Keratinocyte (primary cell): Measurements from ENCODE around the gene IL1A. TPM values are rescaled to one million over a fixed set of nuclear protein-coding genes. Genes with fewer than 3 reads are reported as not detected.

Experiments used
- DNase-seq: peaks from one replicate; pipeline ENCODE4 v3.0.0-alpha.2; 2011; ENCODE audit warnings: low read depth, missing footprints, low spot score
- FAIRE-seq: peaks from 2 replicates; lab custom pipeline; 2011; peaks lifted over from hg19 to GRCh38; lab: Jason Lieb, UNC
- H2AFZ ChIP-seq: 2 replicates; pipeline ENCODE4 v1.6.0; 2012; ENCODE audit warnings: low read length, control low read depth, inconsistent platforms; ENCODE audit not compliant: control insufficient read depth
- H3K27ac ChIP-seq: 2 replicates; pipeline ENCODE4 v1.5.1; 2011; ENCODE audit warnings: low read length; ENCODE audit not compliant: control insufficient read depth, insufficient read depth
- H3K27me3 ChIP-seq: 3 replicates; pipeline ENCODE4 v1.6.0; 2011; ENCODE audit warnings: low read length; ENCODE audit not compliant: control insufficient read depth, insufficient read depth; ENCODE audit errors: extremely low read depth
- H3K36me3 ChIP-seq, 2 experiments: 2 replicates in 1 of 2; 3 replicates in 1 of 2; pipeline ENCODE4 v1.5.1; 2011; ENCODE audit warnings: low read length in 2 of 2, mild to moderate bottlenecking in 1 of 2; ENCODE audit not compliant: control insufficient read depth in 2 of 2, insufficient read depth in 2 of 2; ENCODE audit errors: extremely low read depth in 1 of 2
- H3K4me1 ChIP-seq: 3 replicates; pipeline ENCODE4 v1.5.1; 2011; ENCODE audit warnings: low read length; ENCODE audit not compliant: control insufficient read depth, insufficient read depth; ENCODE audit errors: extremely low read depth
- H3K4me2 ChIP-seq: 3 replicates; pipeline ENCODE4 v1.6.0; 2011; ENCODE audit warnings: low read depth, low read length; ENCODE audit not compliant: control insufficient read depth, insufficient read depth; ENCODE audit errors: extremely low read depth
- H3K4me3 ChIP-seq, 3 experiments: fragments of 200-600 bp in 1 of 3; sonication (generic) in 1 of 3; 2 replicates in 2 of 3; 3 replicates in 1 of 3; pipeline ENCODE4 v1.5.1; 2011 to 2016; ENCODE audit warnings: low read length in 3 of 3, mild to moderate bottlenecking in 3 of 3, control low read depth in 2 of 3, inconsistent platforms in 1 of 3, low read depth in 1 of 3, mixed read lengths in 1 of 3, mixed run types in 1 of 3, moderate library complexity in 1 of 3; ENCODE audit not compliant: control insufficient read depth in 2 of 3, insufficient read depth in 2 of 3; ENCODE audit errors: extremely low read depth in 1 of 3
- H3K79me2 ChIP-seq: 2 replicates; pipeline ENCODE4 v1.6.0; 2012; ENCODE audit warnings: low read length; ENCODE audit not compliant: control insufficient read depth, insufficient read depth
- H3K9ac ChIP-seq: 3 replicates; pipeline ENCODE4 v1.6.0; 2011; ENCODE audit warnings: low read length; ENCODE audit not compliant: control insufficient read depth, insufficient read depth; ENCODE audit errors: extremely low read depth
- H3K9me1 ChIP-seq: 3 replicates; pipeline ENCODE4 v1.6.0; 2011; ENCODE audit warnings: low read length; ENCODE audit not compliant: control insufficient read depth, insufficient read depth; ENCODE audit errors: extremely low read depth
- H3K9me3 ChIP-seq: 2 replicates; pipeline ENCODE4 v1.5.1; 2012; ENCODE audit warnings: low read depth, low read length; ENCODE audit not compliant: control insufficient read depth
- H4K20me1 ChIP-seq: 3 replicates; pipeline ENCODE4 v1.6.0; 2011; ENCODE audit warnings: low read length; ENCODE audit not compliant: control insufficient read depth, insufficient read depth; ENCODE audit errors: extremely low read depth
- EZH2 ChIP-seq: IDR thresholded peaks from one replicate; pipeline ENCODE4 v1.6.1; 2012; ENCODE audit warnings: inconsistent platforms, mild to moderate bottlenecking, low read length, moderate library complexity
- dilution Hi-C: fragments of 300-500 bp; cut with MboI; formaldehyde crosslinking; loops from one replicate; pipeline ENCODE4 v1.7.0; 2020; ENCODE audit warnings: low sequenced_read_pairs; ENCODE audit not compliant: extremely low pct_ligation_motif_present
- polyA plus RNA-seq, 5 experiments: library from polyadenylated mRNA; depleted of rRNA in 3 of 5; stranded (reverse) in 3 of 5; stranded (forward) in 1 of 5; unstranded in 1 of 5; fragments of >200 nt; gene quantifications; 1 replicate in 1 of 5; 2 replicates in 3 of 5; 3 replicates in 1 of 5; pipeline versions ENCODE4 v1.2.1 to v1.2.3, GENCODE V29; 2011 to 2012; ENCODE audit warnings: missing spikeins in 2 of 5, low read depth in 1 of 5, low replicate concordance in 1 of 5
- TF ChIP-seq, protein P1 (sequence below), 3 experiments: IDR thresholded peaks in 1 of 3; conservative IDR thresholded peaks in 1 of 3; optimal IDR thresholded peaks in 1 of 3; 2 replicates in 2 of 3; 3 replicates in 1 of 3; pipeline versions ENCODE3 to v1.5.1; 2011; ENCODE audit warnings: low read length in 3 of 3, mild to moderate bottlenecking in 3 of 3, moderate library complexity in 2 of 3, control low read depth in 1 of 3, inconsistent platforms in 1 of 3; ENCODE audit not compliant: insufficient read depth in 2 of 3; ENCODE audit errors: extremely low read depth in 1 of 3

IL1A gene
- polyA plus RNA-seq, 1 donor (not counting 4 experiments of a cell fraction or from before 2014, with no cell fraction given), result 269 TPM

DNA sequence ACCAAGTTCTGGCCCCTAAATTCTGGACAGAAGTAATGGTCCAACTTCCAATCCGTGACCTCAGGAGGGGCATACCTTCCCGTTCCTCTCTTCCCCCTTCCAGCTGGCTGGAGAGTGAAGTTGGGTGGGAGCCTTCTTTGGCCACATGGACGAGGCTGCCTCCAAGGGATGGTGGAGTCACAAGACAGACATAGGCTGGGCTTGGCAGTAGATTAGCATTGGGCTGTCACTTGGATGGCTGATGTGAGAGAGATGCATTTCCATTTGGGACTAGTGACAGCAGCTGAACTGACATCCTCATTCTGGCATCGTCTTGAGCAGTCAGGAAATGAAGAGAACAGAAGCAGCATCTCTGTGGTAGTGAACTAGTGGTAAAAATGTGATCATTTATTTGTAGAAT, 50.8 kb downstream of the IL1A start:
- no peak for FAIRE-seq
- Histone ChIP-seq H3K9me3 (no peaks in the 10 kb centered on the region), H3K9me1 (no peaks in the 10 kb centered on the region), H3K9ac (no peak overlapping the region), H3K27ac (no peak overlapping the region), H3K4me1 (no peaks in the 10 kb centered on the region), H3K79me2 (no peaks in the 10 kb centered on the region), H3K4me3 (no peak overlapping the region), H2AFZ (no peak overlapping the region), H4K20me1 (no peaks in the 10 kb centered on the region), H3K27me3 (no peaks in the 10 kb centered on the region), H3K4me2 (no peak overlapping the region), H3K36me3 (peaks cover 2 to 7% of the 10 kb centered on the region in 2 experiments)
- TF ChIP-seq EZH2, result no peak
- TF ChIP-seq, protein P1, sequence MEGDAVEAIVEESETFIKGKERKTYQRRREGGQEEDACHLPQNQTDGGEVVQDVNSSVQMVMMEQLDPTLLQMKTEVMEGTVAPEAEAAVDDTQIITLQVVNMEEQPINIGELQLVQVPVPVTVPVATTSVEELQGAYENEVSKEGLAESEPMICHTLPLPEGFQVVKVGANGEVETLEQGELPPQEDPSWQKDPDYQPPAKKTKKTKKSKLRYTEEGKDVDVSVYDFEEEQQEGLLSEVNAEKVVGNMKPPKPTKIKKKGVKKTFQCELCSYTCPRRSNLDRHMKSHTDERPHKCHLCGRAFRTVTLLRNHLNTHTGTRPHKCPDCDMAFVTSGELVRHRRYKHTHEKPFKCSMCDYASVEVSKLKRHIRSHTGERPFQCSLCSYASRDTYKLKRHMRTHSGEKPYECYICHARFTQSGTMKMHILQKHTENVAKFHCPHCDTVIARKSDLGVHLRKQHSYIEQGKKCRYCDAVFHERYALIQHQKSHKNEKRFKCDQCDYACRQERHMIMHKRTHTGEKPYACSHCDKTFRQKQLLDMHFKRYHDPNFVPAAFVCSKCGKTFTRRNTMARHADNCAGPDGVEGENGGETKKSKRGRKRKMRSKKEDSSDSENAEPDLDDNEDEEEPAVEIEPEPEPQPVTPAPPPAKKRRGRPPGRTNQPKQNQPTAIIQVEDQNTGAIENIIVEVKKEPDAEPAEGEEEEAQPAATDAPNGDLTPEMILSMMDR (optimal IDR thresholded peaks at IDR 0.05 in 1 of 3, IDR thresholded peaks at IDR 0.05 in 1 of 3, conservative IDR thresholded peaks at IDR 0.05 in 1 of 3; ENCODE audit: extremely low read depth in 1 of 3, insufficient read depth in 2 of 3, low read length in 3 of 3), result no peak
- dilution Hi-C loops, result no loop called here
- no peak for DNase-seq

DNA sequence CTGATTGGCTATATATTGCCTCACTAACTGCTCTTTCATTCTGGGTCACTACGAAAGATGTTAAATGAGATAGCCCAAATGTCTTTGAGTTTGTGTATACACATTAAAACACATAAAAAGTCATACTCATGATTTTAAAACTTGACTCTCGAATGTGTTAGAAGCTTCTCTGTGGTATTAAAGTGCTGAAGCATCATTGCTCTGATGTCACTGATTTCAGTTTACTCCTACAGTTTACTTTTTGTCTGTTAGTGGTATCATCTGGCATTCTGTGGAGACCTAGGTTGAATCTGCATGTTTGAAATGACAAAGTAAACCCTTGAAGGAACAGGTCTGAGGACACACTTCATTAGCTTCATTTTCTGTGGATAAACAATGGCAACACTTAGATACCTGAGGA, 52.8 kb downstream of the IL1A start:
- H3K79me2 ChIP-seq, result no peaks in the 10 kb centered on the region
- H3K36me3 ChIP-seq, result peaks cover 0 to 2% of the 10 kb centered on the region in 2 experiments
- peaks cover 2% of the 10 kb centered on the region for H3K4me1 ChIP-seq
- no peaks in the 10 kb centered on the region for H3K27me3 ChIP-seq
- no peak overlapping the region for H2AFZ ChIP-seq
- DNase-seq (no peak), FAIRE-seq (no peak)
- H3K4me3 ChIP-seq, result no peak overlapping the region
- H4K20me1 ChIP-seq, result no peaks in the 10 kb centered on the region
- TF ChIP-seq EZH2, result no peak
- TF ChIP-seq, protein P1 (optimal IDR thresholded peaks at IDR 0.05 in 1 of 3, IDR thresholded peaks at IDR 0.05 in 1 of 3, conservative IDR thresholded peaks at IDR 0.05 in 1 of 3; ENCODE audit: extremely low read depth in 1 of 3, insufficient read depth in 2 of 3, low read length in 3 of 3), result no peak
- H3K9ac ChIP-seq, result no peak overlapping the region
- H3K4me2 ChIP-seq, result no peak overlapping the region
- H3K27ac ChIP-seq, result no peak overlapping the region
- no peaks in the 10 kb centered on the region for H3K9me1 ChIP-seq
- dilution Hi-C loops, result no loop called here
- no peaks in the 10 kb centered on the region for H3K9me3 ChIP-seq
